Cardiac septum (tissue), 1 donor: ENCODE measurements around the gene MORF4L2. TPM values are rescaled to one million over a fixed set of nuclear protein-coding genes. Genes with fewer than 3 reads are reported as not detected.
"Not testable (repeated sequence)": the region's sequence is repeated elsewhere in the genome, so short reads cannot be mapped to it uniquely, and the experiment has no call there.

Experiments
- DNase-seq: peaks from one replicate; pipeline ENCODE4 v3.0.0-alpha.2; 2020; ENCODE audit warnings: low spot score
- intact Hi-C: fragments of 100-400 bp; cut with DNase I; formaldehyde crosslinking; loops from one replicate; pipeline ENCODE4 v1.14.0; 2022
- total RNA-seq: library from RNA; stranded (reverse); fragmentation: NEBNext Ultra II Directional; extraction: Animal tissue kit (Norgen Biotek cat#: 25700); gene quantifications from one replicate; pipeline ENCODE4 v1.2.1, GENCODE V29; 2021
- donor health status: DM: no; HTN: no; CAD: no.

MORF4L2 gene
- total RNA-seq, 1 donor from 2014 or later, result 171 TPM

DNA sequence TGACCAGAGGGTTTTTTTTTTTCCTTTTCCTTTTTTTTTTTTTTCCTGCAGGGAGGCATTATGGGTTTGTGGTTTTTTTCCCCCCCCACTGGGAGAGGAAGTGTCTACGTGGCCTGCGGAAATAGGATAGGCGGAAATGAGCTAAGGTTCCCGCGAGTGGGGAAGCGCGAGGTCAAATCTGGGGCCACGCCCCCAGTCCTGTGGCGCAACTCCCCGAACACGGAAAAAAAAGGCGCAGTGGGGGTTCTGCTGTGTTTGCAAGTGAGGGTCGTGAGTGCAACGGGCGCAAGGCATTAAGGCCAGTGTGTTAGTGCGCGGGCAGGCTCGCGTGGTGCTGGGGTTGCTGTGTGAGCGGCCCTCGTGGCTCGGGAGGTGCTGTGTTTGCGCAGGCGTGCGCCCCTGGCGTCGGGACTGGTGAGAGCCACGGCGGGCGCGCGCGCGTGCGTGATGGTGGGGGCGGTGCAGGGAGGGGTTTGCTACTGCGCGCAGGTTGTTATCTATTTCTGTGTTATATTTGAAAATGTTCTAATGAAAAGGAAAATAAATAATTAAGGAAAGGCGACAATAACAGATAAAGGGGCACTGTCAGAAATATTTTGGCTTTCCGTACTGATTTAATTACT lies 685 bp upstream of the MORF4L2 start:
- intact Hi-C loops, result loop anchor here (2.0 kb wide), 1 partner anchor 58 kb away; the partner anchor contains the start of gene TCEAL1
- peak; percentile 93 for DNase-seq

DNA sequence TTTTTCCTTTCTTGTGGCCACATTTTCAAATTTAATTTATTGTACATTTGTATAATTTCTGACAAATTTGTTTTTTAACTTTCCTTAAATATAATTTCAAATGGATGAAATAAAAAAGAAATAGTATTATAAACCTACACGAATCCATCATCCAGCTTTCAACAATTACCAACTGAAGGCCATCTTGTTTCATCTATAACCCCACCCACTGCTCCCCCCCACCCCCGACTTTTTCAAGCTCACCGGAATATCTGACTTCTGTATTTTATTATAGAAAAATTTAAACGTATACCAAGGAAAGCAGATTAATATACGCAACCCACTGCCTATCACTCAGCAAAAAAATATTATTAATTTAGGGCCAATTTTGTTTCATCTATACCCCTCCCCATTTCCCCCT lies 1.1 kb downstream of the MORF4L2 start:
- intact Hi-C loops, result no loop called here
- DNase-seq, result no peak

DNA sequence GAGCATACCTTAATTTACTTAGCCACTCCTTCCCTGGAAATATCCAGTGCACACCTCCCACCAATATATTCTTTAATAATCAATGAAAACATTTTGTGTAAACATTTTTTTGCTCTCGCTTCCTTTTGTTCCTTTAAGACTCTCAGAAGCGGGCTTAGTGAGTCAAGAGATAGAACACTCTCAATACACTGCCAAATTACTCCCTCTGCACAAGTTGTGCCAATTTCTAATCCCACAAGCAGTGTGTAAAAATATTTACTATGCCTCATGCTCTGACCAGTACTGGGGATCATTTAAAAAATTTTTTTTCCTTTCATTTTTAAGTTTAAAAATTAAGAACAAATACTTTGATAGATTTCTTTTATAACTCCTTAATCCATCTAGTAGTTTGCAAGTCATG lies 5.1 kb downstream of the MORF4L2 start:
- DNase-seq, result no peak
- intact Hi-C loops, result no loop called here

DNA sequence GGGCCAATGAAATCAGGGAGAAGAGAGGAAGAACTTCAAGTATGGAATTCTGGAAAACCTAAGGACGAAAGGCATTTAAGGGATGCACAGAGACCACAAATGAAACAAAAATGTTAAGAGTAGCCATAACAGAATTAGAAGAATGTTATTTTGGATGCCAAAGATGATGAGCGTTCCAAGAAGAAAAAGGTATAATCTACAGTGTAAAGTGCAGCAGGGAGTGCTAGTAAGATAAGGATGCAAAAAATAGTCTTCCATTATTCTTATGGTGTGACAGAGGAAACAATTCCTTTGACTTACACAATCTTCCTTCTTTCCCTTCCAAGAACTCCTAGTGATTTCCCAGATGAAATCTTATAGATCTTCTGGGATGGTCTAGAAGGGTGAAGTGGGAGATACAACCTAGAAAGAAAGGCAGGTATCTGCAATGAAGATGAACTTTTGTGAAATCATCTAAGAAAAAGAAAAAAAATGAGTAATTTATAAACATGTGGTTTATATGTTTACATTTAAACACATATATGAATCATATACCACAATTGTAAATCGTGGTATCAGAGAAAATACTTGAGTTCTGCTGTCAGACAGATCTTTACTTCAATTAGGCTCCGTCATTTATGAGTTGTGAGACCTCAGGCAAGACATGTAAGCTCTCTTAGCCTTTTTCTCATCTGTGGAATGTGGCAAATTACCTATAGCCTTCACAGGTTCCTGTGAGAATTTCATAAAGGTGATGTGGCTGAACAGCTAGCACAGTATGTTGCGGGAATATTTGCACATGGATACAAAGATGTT lies 8.1 kb downstream of the MORF4L2 start:
- intact Hi-C loops, result no loop called here
- DNase-seq, result no peak

DNA sequence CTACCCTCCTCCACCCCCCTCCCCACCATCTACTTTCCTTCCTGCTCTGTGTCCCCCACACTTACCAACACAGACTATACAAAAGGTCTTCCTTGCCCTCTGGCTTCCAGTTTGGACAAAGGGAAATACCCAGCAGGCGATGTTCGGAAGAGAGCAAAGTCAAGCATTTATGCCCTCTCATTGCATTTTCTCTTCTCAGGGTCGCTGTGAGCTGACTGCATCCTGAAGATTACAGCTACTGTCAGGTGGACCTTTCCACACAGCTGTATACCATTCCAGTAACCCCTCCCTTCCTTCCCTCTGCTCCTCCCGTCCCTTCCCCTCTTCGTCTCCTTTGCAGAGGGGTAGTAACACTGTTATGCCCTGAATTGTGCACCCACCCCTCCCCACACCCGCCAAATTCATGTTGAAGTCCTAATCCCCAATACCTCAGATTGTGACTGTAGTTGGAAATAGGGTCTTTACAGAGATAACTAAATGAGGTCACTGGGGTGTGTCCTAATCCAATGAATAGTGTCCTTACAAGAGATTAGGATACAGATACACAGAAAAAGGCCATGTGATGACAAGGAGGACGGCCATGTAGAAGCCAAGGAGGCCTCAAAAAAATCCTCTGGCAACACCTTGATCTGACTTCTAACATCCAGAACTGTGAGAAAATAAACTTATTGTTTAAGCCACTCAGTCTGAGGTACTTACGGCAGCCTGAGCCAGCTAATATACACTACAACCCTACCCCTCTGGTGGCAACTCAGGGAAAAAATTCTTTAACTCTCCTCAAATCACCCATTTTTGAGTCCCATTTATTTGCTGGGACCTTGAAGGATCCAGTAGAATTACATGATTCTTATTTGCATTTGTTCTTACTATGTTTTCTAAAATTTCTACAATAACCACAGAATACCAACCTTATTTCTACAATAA lies 11.7 kb downstream of the MORF4L2 start:
- intact Hi-C loops, result no loop called here
- no peak for DNase-seq

DNA sequence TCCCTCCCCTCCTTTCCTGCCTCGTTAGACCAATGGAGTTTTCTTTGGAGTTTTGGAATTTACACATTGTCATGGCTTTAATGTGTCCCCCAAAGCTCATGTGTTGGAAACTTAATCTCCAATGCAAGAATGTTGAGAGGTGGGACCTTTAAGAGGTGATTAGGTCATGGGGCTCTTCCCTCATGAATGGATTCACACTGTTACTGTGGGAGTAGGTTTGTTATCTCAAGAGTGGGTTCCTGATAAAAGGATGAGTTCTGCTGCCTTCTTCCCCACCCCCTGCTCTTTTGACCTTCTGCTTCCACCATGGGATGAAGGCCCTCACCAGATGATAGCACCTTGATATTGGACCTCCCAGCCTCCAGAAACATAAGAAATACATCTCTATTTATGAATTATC lies 16.8 kb downstream of the MORF4L2 start:
- intact Hi-C loops, result no loop called here
- DNase-seq, result no peak

DNA sequence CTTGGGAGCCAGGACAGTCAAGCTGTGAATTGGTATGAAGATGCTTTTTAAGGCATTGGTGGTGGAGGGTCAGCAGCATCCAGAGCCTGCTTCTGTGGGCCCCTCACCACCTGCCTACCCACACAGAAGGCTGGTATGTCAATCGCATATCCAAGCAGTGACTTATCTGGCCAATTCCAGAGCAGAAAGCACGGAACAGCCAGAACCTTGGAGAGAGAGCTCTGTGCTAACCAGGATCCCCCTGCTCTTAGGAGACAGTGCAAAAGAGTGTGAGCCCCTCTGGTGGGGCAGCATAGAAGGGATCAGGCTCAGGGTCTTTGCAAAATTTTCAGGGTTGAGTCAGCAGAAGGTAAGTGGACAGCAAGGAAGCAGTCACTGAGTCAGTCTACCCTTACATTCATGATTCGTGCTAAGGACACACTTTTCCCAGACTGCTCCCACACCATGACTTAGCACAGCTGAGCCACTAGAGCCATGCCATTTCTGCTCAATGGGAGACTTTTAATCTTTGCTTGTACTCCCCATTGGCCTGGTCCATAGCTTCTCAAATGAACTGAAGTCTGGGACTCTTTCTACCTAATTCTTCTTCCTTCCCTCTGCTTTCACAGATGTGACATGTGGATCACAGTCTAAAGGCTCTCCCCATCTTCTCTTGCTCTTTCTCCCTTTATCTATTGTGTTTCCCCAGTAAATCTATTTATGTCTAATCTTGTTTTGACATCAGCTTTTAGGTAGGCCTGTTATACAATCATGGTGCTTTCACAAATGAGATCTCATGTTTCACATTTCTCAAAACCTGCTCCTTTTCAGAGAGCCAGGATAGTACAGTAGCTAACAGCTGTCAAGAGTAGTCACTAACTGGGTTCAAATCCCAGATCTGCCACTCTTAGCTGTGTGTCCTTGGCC lies 20.0 kb downstream of the MORF4L2 start:
- DNase-seq, result no peak
- intact Hi-C loops, result no loop called here

DNA sequence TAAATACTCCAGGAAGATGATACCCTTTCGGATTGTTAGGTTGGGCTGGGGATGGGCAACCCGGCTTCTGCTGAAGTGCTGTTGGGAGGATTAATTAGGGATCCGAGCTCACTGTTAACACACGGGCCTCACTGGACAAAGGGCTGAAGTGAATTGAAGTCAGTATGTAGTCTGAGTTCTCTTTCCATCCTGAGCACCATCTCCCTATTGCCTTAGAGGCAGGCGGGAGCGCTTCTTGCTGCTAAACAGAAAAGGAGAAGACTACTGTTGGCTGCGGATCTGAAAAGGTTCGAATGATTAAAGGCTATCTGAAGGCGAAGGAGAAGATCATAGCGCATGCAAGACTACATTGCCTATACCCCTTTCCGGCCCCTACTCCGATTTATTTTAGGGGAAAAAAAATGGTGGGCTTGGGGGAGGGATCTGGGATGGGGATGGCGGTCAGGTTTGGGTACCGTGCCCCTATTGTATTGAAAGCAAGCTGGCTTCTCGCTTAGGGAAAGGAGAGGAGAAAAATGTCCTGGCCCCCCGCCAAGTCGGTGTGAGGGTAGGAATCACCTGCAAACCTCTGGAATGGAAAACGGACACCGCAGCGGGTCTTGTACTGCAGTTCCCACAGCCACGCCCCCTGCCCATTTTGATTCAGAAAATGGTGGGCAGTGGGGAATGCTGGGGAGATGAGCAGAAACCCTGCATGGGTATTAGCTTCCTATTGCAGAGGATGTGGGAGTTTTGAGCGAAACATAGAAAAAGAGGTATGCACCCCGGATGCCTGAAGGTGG lies 22.3 kb downstream of the MORF4L2 start:
- intact Hi-C loops, result no loop called here
- no peak for DNase-seq

DNA sequence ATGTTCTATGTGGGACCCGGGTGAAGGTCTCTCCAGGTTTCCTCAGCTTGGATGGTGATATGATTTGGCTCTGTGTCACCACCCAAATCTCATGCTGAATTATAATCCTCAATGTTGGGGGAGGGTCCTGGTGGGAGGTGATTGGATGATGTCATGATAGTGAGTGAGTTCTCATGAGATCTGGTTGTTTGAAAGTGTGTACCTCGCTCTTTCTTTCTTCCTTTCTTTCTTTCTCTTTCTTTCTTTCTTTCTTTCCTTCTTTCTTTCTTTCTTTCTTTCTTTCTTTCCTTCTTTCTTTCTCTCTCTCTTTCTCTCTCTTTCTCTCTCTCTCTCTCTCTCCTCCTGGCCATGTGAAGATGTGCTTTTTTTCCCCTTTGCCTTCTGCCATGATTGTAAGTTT lies 27.0 kb downstream of the MORF4L2 start:
- DNase-seq, intact Hi-C loops: not testable (repeated sequence)

DNA sequence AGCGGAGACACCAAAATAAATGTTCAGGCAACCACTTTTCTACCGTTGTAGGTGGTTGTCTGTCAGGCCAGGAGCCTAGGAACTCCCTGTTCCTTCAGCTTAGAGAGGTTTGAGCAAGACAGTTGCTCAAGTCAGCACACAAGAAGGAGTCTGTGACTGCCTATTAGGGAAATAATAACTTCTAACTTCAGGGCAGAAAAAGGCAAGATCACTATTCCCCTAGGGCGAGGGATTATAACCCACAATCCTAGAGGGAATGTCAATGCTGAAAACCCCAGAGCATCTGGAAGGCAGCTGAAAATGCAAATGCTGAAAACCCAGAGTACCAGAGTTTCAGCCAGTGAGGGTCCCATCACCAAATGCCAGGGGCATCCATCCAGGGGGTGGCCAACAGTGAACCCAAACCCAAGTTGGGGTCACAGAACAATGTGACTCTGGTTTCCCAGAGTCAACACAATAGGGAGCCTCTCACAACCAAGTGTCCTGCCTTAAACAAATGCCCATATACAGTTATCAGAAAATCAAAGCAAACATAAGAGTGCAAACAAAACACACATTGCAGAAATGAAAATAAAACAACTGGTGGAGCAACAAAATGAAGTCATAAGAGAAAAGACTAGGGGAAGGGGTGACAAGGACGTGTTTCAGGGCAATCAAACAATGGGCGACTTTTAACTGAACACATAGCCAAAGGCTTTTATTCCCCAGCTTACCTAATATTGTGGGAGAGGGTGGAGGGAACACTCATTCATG lies 27.6 kb downstream of the MORF4L2 start:
- no peak for DNase-seq
- intact Hi-C loops, result no loop called here

DNA sequence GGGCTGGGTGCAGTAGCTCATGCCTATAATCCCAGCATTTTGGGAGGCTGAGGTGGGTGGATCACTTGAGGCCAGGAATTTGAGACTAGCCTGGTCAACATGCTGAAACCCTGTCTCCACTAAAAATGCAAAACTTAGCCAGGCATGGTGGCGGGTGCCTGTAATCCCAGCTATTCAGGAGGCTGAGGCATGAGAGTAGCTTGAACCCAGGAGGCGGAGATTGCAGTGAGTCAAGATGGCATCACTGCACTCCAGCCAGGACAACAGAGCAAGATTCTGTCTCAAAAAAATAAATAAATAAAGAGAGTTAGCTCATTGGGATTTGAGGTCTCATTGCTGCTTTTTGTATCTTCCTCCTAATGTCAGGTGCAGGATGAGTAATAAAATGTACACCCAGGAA lies 29.4 kb downstream of the MORF4L2 start:
- intact Hi-C loops, DNase-seq: not testable (repeated sequence)

DNA sequence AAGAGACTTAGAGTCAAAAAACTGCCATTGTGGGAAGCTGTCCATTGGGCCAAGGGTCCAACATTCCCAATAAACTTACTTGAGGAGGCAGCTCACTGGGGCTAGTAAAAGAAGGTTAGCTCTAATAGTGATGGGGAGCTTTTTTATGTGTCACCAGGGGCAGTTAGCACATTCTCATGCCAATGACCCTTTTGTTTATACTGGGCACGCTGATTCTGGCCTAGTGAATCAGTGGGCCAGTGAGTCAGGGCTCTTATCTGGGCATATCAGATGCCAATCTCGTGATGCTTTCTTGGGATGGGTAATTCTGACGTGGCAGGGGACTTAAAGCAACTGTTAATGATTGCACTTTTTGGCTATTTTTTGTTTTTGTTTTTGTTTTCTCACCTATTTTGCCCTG lies 29.9 kb downstream of the MORF4L2 start:
- no peak for DNase-seq
- intact Hi-C loops, result no loop called here

DNA sequence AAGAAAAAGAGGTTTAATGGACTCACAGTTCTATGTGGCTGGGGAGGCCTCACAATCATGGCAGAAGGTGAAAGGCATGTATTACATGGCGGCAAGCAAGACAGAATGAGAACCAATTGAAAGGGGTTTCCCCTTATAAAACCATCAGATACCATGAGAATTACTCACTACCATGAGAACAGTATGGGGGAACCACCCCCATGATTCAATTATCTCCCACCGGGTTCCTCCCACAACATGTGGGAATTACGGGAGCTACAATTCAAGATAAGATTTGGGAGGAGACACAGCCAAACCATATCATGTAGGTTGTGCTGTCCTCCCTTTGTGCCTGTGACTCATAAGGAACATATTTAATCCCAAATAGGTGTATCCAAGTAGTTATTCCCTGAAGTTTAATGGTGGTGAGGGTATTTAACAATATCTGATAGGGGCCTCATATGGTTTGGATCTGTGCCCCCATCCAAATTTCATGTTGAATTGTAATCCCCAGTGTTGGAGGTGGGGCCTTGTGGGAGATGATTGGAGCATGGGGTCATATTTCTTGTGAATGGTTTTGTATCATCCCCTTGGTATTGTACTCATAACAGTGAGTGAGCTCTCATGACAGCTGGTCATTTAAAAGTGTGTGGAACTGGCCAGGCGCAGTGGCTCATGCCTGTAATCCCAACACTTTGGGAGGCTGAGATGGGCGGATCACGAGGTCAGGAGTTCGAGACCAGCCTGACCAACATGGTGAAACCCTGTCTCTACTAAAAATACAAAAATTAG lies 31.1 kb downstream of the MORF4L2 start:
- intact Hi-C loops, DNase-seq: not testable (repeated sequence)

DNA sequence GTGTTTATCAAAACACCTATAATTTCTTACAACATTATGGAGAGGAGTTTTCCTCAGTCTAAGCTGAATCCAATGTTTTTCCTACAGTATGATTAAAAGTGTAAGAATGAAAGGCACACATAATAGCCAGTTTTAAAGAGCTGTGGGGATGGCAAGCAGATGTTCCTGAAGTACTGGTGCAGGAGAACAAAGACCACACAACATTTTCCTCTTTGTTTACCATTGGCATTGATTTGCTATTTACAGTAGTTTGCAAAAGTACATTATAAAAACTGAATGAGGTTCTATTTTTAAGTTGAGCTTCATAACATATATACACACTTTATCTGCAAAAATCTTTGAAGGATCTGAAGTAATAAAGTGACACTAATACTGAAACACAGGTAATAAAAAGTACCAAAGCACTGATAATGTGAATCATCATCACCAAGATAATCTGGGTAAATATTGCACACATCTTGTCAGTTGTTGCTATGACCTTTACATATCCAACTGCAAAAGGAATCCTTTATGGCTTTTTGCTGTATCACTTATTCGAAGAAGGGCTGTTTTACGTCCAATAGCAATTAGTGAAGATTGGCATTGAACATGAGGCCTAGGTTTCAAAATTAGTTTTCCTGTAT lies 35.2 kb downstream of the MORF4L2 start:
- intact Hi-C loops, result no loop called here
- no peak for DNase-seq

DNA sequence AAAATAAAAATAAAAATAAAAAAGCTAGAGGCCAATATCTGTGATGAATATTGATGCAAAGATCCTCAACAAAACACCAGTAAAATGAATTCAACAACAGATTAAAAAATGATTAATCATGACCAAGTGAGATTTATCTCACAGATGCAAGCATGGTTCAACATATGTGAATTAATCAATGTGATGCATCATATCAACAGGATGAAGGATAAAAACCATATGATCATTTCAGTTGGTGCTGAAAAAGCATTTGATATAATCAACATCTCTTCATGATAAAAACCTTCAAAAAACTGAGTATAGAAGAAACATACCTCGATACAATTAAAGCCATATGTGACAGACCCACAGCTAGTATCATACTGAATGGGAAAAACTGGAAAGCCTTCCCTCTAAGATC lies 38.9 kb downstream of the MORF4L2 start:
- intact Hi-C loops, result no loop called here
- DNase-seq, result no peak

DNA sequence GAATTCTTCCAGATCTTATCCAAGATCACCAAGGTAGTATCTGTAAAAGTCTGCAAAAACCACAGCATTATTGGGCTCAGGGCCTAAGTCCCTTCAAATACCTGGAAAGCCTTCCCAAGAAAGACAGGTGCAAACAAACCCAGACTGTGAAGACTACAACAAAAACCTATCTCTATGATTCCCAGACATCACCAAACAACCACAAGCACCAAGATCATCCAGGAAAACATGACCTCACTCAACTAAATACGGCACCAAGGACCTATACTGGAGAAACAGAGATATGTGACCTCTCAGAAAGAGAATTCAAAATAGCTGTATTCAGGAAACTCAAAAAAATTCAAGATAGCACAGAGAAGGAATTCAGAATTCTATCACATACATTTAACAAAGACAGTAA lies 42.4 kb downstream of the MORF4L2 start:
- no peak for DNase-seq
- intact Hi-C loops, result no loop called here
